ENCODE measurements around the gene SV2A.
A peak's percentile ranks its signal among the peaks of the same experiment; 100 is the strongest.
"Not testable (repeated sequence)": the region's sequence is repeated elsewhere in the genome, so short reads cannot be mapped to it uniquely, and the experiment has no call there.

The SV2A gene, protein sequence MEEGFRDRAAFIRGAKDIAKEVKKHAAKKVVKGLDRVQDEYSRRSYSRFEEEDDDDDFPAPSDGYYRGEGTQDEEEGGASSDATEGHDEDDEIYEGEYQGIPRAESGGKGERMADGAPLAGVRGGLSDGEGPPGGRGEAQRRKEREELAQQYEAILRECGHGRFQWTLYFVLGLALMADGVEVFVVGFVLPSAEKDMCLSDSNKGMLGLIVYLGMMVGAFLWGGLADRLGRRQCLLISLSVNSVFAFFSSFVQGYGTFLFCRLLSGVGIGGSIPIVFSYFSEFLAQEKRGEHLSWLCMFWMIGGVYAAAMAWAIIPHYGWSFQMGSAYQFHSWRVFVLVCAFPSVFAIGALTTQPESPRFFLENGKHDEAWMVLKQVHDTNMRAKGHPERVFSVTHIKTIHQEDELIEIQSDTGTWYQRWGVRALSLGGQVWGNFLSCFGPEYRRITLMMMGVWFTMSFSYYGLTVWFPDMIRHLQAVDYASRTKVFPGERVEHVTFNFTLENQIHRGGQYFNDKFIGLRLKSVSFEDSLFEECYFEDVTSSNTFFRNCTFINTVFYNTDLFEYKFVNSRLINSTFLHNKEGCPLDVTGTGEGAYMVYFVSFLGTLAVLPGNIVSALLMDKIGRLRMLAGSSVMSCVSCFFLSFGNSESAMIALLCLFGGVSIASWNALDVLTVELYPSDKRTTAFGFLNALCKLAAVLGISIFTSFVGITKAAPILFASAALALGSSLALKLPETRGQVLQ

GRCh38 chr1:149917571-149918144, at the start of gene SV2A:
Gene SV2A (minus strand): TSS chr1:149917844. CDS start chr1:149913840, 4,004 bp downstream.
- DNase-seq: peak; percentile 27 to 29

GRCh38 chr1:149967041-149967440, 49.4 kb upstream of the SV2A start:
- DNase-seq: no peak

DNA sequence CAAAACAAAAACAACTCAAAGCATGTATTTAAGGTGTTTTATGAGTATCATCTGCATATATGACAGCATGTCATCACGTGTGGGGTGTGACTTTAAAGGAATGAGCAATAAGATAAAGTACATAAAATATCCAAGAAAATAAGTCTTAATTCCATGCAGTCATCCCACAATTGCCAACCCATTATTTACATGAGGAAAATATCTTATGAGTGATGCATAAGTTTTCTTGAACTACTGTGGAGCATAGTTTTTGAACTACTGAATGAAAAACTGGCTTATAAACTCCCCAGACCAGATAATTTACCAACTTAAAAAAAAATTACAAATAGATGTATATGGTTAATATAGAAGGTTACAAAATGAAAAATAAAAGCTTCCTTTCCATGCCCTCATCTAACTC, 48.8 kb upstream of the SV2A start:
- DNase-seq: no peak

DNA sequence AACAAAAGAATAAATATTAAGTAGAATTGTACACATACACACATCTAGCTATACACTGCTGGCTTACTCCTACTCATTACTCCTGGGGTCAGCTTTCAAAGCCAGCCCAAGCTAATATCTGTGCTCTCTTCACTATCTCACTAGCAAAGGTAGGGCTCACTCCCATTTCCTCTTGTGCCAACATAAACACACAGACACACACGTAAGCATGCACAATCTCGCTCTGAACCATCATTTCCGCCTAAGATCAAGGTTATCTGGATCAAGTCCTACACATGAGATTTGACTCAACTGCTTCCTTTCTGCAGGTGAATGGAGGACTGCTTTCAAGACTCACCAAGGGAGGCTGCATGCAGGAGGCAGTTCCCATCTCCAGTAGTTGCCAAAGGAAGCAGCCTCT, 47.8 kb upstream of the SV2A start:
- DNase-seq: no peak

- DNase-seq: no peak
Observed at GRCh38 chr1:149963358-149963757, 45.7 kb upstream of the SV2A start.

DNA sequence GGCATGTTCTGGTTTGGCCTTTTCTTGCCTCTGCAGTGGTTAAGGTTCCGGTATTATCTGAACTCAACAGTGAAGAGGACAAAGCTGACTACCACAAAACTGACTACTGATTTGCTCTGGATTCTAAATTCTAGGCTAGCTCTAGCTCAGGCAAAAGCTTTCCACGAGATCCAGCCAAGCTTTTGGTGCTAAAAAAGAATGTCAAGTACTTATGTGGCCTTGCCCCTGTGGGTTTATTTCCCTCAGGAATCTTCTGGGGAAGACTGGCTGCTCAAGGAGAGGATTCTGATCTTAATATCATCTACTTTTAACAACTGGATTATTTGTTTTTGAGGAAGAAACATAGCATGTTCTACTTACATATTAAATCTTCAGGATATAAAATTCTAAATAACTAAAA, 45.1 kb upstream of the SV2A start:
- DNase-seq: no peak

DNA sequence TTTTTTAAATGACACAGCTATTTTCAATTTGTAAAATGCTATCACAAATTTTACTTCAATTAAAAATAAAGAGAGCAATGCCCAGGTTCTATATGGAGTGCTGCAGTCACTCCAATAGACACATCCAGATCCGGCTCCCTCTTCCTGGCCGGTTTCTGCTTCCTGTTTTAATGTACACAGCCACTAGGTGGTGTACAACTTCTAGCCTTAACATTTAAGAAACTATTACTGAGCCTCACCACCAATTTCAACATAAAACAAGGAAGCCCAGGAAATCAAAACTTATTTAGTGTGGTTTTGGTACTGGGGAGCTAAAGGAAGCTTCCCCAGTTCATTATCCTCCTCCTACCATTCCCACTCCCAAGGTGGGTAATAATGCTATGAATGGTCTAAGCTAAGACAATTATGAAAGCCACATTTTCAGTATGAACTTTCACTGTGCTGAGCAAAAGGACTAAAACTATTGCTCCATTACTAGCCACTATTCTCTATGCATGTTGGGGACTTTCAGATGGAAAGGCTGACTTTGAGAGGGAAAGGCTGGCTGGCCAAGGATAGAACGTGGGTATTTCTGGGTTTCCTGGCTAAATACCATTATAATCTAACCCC, 44.5 kb upstream of the SV2A start:
- peak; percentile 22 to 33 for DNase-seq

GRCh38 chr1:149957548-149957947, 39.9 kb upstream of the SV2A start:
- DNase-seq: not testable (repeated sequence)

GRCh38 chr1:149949911-149950310, 32.3 kb upstream of the SV2A start:
- DNase-seq: no peak

DNA sequence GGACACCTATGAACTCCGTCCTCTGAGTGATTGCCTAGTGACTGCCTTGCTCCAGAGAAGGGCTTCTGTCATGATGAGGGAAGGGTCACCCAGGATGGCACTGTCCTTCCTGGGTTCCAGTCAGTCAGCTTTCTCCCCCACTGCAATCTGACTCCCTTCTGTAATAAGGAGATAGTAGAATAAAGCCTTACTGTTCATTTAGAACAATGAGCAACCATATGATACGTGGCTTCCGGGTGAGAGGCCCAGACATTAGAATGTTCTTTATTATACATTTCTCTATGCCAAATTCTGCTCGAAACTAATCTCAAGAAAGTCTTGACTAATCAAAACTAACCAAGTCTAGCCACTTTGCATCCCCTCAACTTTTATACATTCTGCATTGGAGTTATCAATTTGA, 27.6 kb upstream of the SV2A start:
- DNase-seq: no peak

DNA sequence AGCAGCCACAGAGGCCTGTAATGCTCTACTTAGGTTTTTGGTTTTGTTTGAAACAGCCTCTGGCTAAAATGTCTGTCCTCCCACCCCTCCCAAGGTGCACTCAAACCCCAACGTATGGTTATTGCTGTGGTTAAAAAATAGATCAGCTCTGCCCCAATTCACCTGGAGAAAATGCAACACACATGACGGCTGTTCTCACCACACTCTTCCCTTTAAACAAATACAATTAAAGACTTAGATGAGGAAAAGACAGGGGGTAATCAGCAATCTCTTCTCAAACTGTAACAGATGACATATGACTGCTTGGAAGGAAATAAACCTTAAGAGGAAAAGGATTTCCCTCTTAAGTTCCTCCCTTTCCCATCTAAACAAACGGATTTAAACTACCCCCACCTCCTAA, 25.2 kb upstream of the SV2A start:
- DNase-seq: no peak

DNA sequence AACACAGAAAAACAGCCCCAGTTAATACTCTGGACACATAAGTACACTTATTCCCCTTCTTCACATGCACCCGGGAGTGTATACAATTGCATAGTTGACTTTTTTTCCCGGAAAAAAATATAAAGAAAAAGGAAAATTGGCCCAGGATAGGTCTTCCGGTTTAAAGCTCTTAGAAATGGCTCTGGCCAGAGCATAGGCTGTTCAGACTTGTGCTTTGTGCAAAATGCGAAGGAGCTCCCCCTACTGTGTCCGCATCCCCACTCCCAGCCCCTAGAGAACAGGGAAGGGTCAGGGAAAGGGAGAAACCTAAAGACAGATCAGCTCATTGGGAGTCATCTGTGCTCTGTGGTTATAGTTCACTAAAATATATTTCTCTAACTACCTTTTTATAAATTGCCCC, 24.6 kb upstream of the SV2A start:
- DNase-seq: no peak

DNA sequence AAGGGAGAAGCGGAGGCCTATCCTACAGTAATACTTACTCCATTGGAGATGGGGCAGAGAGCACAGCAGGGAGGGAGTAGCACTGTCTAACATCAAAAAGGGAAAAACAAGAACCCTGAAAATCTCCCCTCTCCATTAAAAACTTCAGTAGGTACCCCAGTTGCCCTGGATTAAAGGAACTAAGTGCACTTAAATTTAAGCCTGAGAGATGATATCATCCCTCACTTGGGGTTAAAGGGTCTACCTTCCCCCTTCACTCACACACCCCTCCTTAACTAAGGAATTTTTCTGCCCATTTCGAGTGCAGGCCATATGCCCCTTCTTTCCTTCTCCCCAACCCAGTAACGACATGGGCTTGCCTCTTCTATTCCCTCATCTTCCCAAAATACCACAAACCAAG, 22.8 kb upstream of the SV2A start:
- DNase-seq: no peak

DNA sequence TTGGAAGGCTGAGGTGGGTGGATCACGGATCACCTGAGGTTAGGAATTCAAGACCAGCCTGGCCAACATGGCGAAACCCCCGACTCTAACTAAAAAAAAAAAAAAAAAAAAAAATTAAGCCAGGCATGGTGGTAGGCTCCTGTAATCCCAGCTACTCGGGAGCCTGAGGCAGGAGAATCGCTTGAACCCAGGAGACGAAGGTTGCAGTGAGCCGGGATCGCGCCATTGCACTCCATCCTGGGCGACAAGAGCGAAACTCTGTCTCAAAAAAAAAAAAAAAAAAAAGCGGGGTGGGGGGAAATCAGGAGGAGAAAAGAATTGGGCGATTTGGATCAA, 21.0 kb upstream of the SV2A start:
- not testable (repeated sequence) for DNase-seq

GRCh38 chr1:149937759-149938158, 20.1 kb upstream of the SV2A start:
- DNase-seq: no peak

GRCh38 chr1:149936992-149937705, 19.5 kb upstream of the SV2A start:
- DNase-seq: no peak

GRCh38 chr1:149936170-149936991, 18.7 kb upstream of the SV2A start, which contains the start of gene MTMR11:
Gene MTMR11 (minus strand): TSS chr1:149936879. CDS start chr1:149936647, 232 bp downstream.
- DNase-seq: no peak

DNA sequence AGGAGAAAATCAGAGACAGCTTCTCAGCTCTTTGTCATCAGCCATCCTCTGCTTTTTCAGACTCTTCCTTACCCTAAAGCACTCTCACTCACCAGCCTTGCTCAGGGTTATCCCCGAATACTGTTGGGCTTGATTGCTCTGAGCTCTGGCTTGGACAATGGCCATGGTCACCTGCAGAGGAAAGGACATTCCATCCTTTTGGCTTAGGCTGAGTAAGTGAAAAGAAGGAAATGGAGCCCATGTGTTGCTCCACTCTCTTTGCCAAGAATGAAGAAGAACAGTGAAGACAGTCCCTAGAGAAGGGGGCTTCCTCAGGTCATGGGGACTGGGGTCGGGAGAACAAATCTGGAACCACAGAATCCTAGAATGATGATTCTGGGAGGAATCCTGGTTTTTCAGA, 16.7 kb upstream of the SV2A start:
- DNase-seq: no peak

DNA sequence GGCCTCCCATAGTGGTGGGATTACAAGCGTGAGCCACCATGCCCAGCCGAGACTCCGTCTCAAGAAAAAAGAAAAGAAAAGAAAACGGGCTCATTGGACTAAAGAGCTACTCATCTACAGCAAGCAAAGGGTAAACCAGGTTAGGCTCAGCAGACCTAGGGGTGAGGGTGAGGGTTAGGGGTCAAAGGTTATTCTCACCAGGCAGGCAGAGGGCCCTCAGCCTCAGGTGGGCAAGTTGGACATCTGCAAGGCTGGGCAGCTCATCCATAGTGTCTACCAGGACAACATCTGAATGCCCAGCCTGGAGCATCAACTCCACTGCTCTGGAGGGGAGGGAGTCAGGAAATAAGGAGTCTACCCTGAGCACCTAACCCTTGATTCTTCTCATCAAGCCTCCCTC, 15.6 kb upstream of the SV2A start:
- no peak for DNase-seq

DNA sequence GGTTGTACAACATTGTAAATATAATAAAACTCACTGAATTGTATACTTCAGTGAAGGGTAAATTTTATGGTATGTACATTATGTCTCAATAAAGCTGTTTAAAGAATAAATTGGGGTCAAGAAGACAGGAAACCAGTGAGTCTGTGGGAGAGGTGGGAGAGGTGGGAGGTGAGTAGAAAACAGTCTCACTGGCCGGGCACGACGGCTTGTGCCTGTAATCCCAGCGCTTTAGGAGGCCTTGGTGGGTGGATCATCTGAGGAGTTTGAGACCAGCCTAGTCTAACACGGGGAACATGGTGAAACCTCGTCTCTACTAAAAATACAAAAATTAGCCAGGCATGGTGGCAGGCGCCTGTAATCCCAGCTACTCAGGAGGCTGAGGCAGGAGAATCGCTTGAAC, 14.8 kb upstream of the SV2A start:
- no peak for DNase-seq

DNA sequence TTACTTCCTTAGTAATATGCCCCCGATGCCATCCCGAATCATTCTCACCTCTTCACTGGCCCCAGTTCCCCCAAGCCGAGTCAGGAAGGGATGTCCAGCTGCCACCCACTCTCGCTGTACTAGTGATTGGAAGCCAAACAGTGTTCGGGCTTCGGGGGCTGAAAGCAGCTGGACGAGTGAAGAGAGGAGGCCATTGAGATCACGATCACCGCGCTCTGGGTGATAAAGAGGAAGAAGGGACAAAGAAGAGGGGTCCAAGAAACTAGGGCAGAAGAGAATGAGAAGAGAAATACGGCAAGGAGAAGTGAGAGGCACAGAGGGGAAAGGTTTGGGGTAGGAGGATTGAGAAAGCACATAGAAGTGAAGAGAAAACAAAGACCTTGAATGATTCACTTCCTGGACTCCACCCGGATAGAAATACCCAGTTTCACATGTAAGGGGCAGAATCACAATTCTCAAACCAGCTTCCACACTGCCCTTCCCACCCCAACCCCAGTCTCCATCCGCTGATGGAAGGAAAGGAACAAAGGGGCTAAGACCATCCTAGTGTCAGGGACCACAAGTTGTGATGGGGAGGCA, 13.7 kb upstream of the SV2A start:
- DNase-seq: no peak

- DNase-seq: no peak
Observed at GRCh38 chr1:149929856-149930255, 12.2 kb upstream of the SV2A start.
